Right lobe of liver (tissue), 4 donors: ENCODE data around the gene TCL1A.

Experiments
- CTCF ChIP-seq, 4 donors: fragments of 200-600 bp in 3 of 4; fragments of 450-650 bp in 1 of 4; IDR thresholded peaks; one replicate each; pipeline versions ENCODE4 v1.5.1 to v1.8.0; 2016 to 2022; ENCODE audit warnings: antibody characterized with exemption in 4 of 4, mild to moderate bottlenecking in 2 of 4
- POLR2A ChIP-seq: fragments of 450-650 bp; IDR thresholded peaks from one replicate; pipeline ENCODE4 v1.6.1; 2017; ENCODE audit warnings: antibody characterized with exemption, mild to moderate bottlenecking
- donor health status: DM: no; HTN: no; CAD: no.
- donor health status: DM: no; HTN: no; CAD: no.
- donor health status: DM: no; HTN: yes; CAD: no.

- TF ChIP-seq CTCF (IDR thresholded peaks at IDR 0.05) (no peak), POLR2A (no peak)
Measured at GRCh38 chr14:95696741-95697140, 17.2 kb downstream of the TCL1A start.
